Measurements from ENCODE around the gene ADAMTSL5.

The ADAMTSL5 gene

DNA sequence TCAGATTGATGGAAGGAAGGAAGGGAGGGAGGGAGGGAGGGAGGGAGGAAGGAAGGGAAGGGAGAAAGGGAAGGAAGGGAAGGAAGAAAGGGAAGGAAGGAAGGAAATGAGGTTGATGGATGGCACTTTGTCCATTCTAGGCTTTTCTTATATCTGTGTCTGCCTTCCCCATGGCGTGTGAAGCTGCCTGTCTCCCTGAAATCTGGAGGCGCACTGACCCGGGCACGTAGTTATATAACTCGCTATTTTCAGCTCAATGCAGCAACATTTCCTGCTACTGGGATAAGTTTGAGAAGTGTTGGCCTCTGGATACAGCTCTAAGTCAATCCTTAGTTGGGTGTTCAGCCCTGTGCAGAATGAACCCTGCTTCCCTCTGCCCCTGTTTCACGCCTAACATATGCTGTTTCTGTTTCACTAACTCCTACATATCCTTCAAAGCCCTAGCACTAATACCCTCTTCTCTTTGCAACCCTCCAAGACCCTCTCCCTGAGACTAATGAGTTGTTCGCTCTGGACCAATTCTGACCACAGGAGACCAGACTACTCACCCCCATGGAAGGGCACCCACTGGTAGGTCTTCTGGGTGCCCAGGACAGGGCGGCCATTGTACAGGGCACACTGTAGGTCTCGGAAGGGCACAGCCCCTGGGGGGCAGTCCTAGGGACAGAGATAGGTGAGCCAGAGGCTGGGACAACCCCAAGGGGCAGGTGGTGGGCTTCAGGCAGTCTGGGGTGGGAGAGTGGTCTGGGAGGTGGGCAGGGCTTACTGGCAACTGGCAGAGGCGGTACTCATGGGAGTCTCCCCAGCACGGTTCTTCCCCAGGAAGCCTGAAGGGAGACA is 3.0 kb downstream of the ADAMTSL5 start:
- TF ChIP-seq, protein P1, sequence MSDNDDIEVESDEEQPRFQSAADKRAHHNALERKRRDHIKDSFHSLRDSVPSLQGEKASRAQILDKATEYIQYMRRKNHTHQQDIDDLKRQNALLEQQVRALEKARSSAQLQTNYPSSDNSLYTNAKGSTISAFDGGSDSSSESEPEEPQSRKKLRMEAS (IDR thresholded peaks at IDR 0.05): no peak
- TF ChIP-seq YY1 (IDR thresholded peaks at IDR 0.05; ENCODE audit: low read depth) (no peak), TAF1 (IDR thresholded peaks at IDR 0.05; ENCODE audit: low read depth) (no peak), NFIC (IDR thresholded peaks at IDR 0.05) (no peak), EGR1 (IDR thresholded peaks at IDR 0.05) (no peak), TEAD4 (IDR thresholded peaks at IDR 0.05) (no peak)
- TF ChIP-seq, protein P2, sequence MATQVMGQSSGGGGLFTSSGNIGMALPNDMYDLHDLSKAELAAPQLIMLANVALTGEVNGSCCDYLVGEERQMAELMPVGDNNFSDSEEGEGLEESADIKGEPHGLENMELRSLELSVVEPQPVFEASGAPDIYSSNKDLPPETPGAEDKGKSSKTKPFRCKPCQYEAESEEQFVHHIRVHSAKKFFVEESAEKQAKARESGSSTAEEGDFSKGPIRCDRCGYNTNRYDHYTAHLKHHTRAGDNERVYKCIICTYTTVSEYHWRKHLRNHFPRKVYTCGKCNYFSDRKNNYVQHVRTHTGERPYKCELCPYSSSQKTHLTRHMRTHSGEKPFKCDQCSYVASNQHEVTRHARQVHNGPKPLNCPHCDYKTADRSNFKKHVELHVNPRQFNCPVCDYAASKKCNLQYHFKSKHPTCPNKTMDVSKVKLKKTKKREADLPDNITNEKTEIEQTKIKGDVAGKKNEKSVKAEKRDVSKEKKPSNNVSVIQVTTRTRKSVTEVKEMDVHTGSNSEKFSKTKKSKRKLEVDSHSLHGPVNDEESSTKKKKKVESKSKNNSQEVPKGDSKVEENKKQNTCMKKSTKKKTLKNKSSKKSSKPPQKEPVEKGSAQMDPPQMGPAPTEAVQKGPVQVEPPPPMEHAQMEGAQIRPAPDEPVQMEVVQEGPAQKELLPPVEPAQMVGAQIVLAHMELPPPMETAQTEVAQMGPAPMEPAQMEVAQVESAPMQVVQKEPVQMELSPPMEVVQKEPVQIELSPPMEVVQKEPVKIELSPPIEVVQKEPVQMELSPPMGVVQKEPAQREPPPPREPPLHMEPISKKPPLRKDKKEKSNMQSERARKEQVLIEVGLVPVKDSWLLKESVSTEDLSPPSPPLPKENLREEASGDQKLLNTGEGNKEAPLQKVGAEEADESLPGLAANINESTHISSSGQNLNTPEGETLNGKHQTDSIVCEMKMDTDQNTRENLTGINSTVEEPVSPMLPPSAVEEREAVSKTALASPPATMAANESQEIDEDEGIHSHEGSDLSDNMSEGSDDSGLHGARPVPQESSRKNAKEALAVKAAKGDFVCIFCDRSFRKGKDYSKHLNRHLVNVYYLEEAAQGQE (IDR thresholded peaks at IDR 0.05; ENCODE audit: low read depth): no peak

DNA sequence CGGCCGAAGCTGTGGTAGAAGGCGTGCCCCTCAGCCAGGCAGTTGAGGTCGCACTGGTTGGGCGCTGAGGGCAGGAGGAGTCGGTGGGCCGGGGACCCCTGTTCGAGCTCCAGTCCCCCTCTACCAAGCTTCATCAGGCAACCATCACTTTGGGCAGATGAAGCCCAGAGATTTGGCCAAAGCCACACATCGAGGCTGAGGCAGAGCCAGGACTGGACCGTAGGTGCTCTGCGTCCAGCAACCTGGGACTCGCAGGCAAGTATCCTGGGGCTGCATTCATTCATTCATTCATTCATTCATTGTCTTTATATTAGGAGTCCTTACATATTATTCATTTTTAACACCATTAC is 4.3 kb downstream of the ADAMTSL5 start:
- no peak for TF ChIP-seq EP300 (IDR thresholded peaks at IDR 0.05; ENCODE audit: borderline replicate concordance)
- TF ChIP-seq CREB1 (IDR thresholded peaks at IDR 0.05; ENCODE audit: low read depth): no peak
- TF ChIP-seq ZBTB7A (IDR thresholded peaks at IDR 0.05; ENCODE audit: low read depth): peak; percentile 49; the same call in 1 of the 2 replicates

DNA sequence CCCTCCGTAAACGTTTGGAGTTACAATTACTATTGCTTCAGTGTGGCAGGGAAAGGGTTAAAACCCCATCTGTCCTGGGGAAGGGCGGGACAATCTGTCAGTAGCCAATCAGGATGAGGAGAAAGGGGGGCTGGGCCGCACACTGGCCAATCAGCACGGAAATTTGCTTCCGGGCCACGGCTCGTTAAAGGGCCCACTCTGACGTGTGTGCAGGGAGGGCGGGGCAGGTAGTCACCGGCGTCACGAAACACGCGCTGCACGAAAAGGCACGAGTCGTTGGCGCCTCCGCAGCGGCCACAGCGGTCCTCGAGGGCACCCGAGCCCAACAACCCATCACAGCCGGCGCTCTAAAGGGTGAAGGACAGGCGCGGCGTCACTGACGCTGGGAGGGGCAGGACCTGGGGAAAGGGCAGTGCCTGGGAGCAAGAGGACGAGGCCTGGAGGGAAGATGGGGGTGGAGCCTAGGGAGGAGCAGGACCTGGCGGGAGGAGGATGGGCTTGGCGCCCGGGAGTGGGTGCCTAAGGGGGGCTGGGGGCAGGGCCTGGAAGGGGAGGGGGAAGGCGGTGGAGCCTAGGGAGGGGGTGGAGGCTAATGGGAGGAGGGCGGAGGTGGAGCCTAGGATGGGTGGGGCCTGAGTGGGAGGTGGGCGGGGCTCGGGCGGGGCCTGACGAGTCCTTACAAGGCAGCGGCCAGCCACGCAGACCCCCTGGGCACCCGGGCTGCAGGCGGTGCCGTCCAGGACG is 4.9 kb downstream of the ADAMTSL5 start:
- TF ChIP-seq, protein P2 (IDR thresholded peaks at IDR 0.05; ENCODE audit: low read depth): no peak
- TF ChIP-seq CEBPB (IDR thresholded peaks at IDR 0.05) (no peak), TEAD4 (IDR thresholded peaks at IDR 0.05) (no peak), RAD21 (IDR thresholded peaks at IDR 0.05; ENCODE audit: low read depth) (no peak), NFIC (IDR thresholded peaks at IDR 0.05) (no peak), EP300 (IDR thresholded peaks at IDR 0.05; ENCODE audit: borderline replicate concordance) (peak; percentile 45; the same call in 1 of the 2 replicates), TCF12 (IDR thresholded peaks at IDR 0.05; ENCODE audit: low read depth) (peak; percentile 46; the same call in 1 of the 2 replicates), YY1 (IDR thresholded peaks at IDR 0.05; ENCODE audit: low read depth) (peak; percentile 82), CREB1 (IDR thresholded peaks at IDR 0.05; ENCODE audit: low read depth) (peak; percentile 81), ZBTB7A (IDR thresholded peaks at IDR 0.05; ENCODE audit: low read depth) (no peak; the same call in 1 of the 2 replicates), EGR1 (IDR thresholded peaks at IDR 0.05) (peak; percentile 11; the same call in 1 of the 2 replicates), TAF1 (IDR thresholded peaks at IDR 0.05; ENCODE audit: low read depth) (no peak), FOXM1 (IDR thresholded peaks at IDR 0.05; ENCODE audit: borderline replicate concordance, low read depth) (no peak)
- TF ChIP-seq, protein P3, sequence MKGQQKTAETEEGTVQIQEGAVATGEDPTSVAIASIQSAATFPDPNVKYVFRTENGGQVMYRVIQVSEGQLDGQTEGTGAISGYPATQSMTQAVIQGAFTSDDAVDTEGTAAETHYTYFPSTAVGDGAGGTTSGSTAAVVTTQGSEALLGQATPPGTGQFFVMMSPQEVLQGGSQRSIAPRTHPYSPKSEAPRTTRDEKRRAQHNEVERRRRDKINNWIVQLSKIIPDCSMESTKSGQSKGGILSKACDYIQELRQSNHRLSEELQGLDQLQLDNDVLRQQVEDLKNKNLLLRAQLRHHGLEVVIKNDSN (IDR thresholded peaks at IDR 0.05): peak; percentile 43; the same call in 1 of the 2 replicates
- TF ChIP-seq, protein P1 (IDR thresholded peaks at IDR 0.05): peak; percentile 100

DNA sequence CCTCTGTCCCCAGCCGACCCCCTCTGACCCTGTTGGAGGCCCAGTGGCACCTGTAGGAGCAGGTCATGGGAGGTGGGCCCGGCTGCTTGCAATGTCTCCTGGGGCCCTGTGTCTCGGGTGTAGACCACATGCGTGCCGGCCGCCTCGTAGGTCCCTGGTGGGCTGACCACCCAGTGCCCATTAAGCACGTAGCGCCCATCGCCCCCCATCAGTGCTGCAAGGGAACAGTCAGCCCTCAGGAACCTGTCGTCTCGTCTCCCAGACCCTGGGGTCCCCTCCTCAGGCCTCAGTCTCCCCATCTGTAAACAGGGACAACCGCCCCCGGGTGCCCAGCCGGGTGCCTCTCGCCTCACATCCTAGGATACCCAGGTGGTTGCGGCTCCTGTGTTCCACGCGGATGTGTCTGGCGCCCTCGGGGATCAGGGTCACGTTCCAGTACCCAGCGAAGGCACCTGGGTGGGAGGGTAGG is 5.6 kb downstream of the ADAMTSL5 start:
- TF ChIP-seq YY1 (IDR thresholded peaks at IDR 0.05; ENCODE audit: low read depth) (no peak), TEAD4 (IDR thresholded peaks at IDR 0.05) (no peak), EGR1 (IDR thresholded peaks at IDR 0.05) (no peak), TCF12 (IDR thresholded peaks at IDR 0.05; ENCODE audit: low read depth) (no peak), CREB1 (IDR thresholded peaks at IDR 0.05; ENCODE audit: low read depth) (no peak)
- TF ChIP-seq, protein P1 (IDR thresholded peaks at IDR 0.05): no peak
- TF ChIP-seq, protein P2 (IDR thresholded peaks at IDR 0.05; ENCODE audit: low read depth): no peak
